GM21515 (cell line): Measurements from ENCODE around the gene CES5A.
A peak's percentile ranks its signal among the peaks of the same experiment; 100 is the strongest.
"Not testable (repeated sequence)": the region's sequence is repeated elsewhere in the genome, so short reads cannot be mapped to it uniquely, and the experiment has no call there.

Source experiments
- ATAC-seq: cut with Tn5 transposase; IDR thresholded peaks from one replicate; pipeline ENCODE4 v1.9.1; 2021; ENCODE audit not compliant: unreplicated experiment

Gene CES5A

DNA sequence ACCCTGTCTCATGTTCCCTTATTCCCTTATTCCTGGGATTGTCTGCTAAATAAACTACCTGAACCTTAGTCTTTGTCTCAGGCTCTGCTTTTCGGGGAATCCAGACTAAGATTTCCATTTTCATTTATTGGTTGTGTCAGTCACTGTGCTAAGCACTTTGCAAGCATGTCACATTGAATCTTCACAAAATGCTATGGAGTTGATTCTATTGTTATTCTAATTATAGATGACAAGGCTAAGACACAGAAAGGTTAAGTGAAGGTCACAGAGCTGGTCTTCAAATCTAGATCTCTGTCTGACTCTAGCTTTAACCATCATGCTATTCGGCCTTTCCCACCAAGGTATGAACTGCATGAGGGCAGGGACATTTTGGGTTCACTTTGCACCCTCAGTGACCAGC, 13.4 kb upstream of the CES5A start:
- no peak for ATAC-seq

DNA sequence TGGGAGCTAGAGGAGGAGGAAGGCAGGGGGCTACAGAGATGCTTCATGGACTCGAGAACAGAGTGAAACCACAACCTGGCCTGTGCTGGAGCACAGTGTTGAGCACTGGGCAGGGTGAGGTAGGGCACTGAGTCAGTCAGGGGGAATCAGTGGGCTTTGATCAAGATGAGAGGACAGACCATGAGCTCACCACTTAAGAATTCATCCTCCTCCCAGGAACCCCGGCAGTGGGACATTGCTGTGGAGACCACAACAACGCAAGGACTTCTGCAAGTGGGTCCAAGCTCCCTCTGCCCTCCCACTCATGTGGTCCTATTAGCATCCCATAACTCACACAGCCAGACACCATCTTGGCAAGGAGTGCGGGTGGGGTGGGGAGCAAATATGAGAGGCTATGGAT, 1.7 kb upstream of the CES5A start:
- no peak for ATAC-seq

DNA sequence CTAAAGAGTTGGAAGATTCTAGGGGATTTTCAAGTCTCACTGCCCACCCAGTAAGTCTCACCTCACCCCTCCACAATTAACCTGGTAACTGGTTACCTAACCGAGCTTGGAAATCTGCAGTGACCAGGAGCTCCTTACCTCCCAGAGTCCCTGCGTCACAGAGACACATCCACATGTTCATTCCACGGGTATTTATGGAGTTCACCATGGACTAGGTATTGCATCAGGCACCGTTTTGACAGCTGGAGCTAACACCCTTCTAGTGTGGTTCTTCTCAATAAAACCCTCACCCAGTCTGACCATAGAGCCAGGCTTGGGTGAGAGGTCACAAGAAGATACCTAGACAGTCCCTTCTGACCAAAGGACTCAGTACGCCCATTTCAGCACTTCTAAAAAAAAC, 2.1 kb downstream of the CES5A start:
- ATAC-seq = no peak

DNA sequence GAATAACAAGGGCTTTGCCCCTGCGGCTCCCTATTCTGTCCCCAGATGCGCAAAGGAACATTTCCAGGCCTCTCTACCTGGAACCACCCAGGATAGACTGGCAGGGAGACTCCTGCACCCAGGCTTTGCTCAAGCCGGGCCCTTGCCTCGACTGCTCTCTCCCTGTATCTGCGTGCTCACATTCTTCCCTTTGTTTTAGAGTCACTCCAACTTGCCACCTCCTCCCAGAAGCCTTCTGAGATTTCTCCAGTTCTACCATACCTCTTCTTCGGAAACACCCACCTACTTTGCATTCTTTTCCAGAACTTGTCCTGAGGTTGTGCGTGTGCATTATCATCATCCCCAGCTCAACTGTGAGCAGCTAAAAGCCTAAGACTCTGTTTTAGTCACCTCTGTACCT, 3.0 kb downstream of the CES5A start:
- ATAC-seq = no peak

DNA sequence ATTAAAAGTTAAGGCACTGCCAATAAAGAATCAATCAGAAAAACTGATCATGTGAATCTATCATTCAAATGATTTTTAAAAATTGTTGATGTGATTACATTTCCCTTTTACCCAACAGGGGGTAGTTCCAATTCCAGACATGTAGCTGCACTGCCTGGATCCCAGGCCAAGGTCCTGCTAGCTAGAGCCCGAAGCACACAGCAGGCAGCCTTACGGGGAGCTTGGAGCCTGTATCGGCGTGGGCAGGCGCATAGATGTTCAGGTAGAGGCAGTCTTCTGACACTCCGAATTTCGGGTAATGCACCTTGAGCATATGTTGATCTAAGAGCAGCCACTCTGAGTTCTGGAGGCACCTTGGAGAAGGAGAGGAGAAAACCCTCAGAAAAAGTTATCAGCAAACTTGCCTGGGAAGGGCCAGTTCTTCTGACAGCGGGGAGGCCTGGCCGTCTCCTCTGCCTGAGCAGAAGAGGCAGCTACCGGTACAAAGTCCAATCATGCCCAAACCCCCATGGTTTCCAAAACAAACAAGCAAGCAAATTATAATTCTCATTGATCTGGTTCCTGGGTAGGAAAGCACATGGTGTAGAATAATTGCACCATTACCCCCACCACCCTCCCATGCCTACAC, 3.6 kb downstream of the CES5A start:
- ATAC-seq = no peak

DNA sequence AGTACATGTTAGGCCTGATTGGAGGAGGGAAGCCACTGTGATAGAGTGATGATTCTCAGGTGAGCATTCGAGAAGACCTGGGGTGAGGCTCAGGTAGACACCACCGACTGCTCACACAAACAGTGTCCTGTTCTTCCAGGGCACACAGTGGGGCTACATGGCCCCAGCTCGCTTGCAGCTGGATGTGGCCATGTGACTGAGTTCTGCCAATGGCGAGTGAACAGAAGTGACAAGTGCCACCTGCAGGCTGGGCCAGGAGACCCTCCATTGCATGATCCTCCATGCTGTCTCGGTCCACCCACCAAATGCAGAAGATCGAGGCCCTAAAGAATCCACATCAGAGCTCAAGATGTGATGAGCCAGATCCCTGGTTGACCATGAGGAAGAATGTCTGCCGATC, 6.2 kb downstream of the CES5A start:
- no peak for ATAC-seq

DNA sequence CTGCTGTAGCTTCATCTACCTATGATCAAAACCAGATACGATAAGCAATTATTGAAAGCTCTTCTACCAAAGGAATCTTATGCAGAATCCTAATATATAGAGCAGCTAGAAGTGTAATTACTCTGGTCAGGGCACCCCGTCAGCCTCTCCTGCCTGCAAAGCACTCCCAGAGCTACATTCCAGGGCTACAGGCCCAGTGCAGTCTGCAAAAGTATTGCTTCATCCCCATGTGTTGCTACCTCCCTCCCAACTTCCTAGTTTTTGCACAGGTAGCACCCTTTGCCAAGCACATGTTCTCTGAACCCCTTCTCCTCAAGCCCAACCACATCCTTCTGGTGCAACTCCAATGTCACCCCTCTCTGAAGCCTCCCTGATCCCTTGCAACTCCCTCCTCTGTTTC, 7.0 kb downstream of the CES5A start:
- no peak for ATAC-seq

DNA sequence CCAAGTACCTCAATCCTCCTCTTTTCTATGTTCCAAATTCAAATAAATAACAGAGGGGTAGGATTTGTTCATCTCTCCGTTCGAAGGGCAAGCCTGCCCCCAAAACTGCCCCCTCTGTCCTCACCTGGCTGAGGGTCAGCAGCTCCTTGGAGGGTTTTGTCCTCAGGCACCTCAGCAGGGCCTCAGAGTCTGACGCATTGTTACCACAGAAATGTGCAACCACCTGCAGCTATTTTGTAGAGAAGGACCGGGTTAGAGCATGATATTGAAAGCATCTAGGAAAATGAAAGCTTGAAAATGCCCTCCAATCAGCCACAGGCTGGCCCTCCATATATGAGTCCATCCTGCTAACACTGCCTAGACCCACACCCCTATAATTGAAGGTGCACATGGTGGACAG, 13.9 kb downstream of the CES5A start:
- ATAC-seq = no peak

DNA sequence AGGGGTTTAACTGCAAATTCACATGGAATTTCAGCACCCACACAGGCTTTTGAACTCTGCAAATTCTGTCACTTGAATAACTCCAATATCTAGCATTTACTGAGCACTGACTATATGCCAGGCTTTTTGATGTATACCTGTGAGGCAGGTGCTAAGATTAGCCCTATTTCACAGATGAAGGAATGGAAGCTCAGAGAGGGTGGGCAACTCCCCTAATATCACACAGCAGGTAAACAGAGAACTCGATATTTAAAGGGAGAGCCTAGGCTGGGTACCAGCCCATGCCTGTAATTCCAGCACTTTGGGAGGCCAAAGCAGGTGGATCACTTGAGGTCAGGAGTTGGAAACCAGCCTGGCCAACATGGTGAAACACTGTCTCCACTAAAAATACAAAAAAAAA, 17.5 kb downstream of the CES5A start:
- ATAC-seq = not testable (repeated sequence)

DNA sequence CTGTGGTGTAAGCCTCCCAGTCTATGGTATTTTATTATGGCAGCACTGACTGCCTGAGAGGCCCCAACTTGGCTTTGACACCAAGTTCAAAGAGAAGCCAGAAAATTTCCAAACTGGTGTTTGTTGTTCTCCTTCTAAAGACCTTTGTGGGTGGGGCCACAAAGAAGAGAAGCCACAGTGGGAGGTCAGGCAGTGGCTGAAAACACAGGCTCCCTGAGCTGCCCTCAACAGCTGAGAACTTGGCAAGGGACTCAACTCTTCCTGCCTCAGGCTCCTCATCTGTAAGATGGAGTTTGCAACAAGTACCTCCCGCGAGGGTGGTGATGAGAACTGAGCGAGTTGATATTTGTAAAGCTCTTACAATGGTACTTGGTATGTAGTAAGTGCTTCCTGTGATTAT, 18.2 kb downstream of the CES5A start:
- ATAC-seq = no peak

DNA sequence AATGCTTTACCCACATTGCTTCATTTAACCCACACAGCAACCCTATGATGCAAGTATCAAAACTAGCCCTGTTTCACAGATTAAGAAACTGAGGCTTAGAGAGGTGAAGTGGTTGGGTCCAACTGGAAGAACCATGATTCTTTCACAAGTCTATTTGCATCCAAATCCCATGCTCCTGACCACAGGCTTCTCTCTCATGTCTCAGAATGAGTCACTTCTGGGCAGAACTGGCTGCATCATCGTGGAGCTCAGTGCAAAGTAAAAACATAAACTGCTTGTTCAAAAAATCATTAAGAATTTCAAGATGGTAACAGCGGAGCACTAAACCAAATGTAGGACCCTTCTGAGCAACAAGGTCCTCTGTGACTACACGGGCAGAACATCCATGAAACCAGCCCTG, 22.1 kb downstream of the CES5A start:
- ATAC-seq = no peak

DNA sequence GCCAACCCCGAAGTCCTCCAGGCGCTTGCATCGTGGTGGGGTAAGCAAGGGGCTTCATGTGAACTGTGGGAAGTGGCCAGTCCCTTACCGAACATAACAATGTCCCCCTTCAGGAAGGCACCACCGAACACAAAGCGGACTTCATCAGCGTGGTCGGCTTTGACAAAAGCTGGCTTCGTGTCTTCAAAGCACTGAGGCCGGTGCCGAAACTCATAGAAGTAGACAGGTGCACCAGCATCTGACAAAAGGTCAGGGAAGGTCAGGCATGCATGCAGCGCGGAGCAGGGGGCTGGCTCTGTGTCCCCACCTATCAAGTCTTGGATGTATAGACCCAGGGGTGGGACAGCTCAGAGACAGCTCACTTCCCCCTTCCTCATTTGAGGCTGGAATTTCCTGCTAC, 25.6 kb downstream of the CES5A start:
- ATAC-seq = no peak

DNA sequence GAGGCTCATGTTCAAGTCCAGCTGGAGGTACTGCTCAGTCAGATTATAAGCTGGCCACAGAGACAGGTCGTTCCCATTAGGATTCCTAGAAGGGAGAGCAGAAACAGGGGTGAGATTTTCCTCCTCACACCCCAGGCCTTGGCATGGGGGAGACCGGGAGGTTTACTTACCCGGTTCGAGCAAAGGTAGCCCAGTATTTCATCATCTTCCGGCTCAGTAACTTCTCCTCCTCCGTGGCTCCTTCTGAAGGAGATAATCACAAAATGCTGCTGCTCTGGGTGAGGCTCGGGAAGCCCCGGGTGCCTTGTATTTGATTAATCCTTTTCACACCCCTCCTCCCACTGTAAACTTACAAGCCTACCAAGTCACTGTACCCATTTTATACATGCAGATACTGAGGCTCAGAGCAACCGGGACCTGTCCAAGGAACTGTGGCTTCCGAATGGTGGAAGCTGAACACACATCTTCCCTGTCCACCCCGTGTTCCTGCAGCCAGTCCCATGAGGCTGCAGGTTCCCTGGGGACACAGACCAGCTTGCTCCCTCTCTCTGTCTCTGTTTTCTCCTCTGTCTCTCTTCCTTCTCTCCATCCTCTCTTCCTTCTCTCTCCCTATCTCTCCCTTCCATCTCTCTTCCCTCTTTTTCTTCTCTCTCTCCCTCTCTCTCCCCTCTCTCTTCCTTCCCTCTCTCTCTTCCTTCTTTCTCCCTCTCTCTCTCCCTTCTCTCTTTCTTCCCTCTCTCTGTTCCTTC, 28.4 kb downstream of the CES5A start:
- ATAC-seq = no peak

DNA sequence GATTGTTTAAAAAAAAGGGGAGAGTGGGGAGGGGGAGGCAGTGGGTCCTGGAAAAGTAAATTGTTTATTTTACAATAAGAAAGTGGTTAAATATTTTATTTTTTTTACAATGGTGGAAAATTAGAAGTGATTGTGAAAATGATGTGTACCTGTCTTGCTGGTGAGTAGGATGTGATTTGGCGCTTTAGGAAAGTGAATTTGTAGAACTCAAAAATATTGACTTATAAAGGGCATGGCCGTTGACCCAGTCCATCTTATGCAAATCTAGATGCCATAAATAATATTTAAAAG, 32.1 kb downstream of the CES5A start:
- no peak for ATAC-seq

DNA sequence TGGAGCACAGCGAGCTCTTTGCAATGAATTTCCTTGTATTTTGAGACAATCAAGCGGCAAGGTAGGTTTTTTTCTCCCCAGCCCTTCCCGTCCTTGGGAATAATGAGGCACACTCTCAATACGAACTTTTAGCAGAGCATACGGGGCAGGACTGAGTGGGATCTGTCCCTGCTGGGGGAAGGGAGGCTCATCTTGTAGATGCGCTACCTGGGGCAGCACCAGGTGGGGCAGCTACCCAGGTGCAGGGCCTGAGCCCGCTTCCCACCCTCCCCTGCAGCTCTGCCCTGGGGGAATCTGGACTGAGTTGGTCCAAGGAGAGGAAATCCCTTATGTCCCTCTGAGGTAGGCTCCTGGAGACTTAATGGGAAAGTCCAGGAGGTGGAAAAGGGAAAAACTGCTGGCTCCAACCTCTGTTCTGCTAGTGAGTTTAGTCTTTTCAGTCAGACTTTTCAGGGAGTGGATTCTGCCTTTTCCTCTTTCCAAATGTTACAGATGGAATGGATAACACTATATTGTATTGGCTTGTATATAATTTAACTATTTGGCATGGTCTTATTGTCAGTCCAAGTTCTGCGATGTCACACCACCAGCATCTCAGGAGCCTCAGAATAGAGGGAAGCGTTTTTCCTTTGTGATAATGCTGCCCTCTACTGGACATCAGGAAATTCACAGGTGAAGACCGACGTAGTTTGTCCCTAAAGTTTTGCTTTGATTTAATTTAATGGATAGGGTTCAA, 32.6 kb downstream of the CES5A start:
- ATAC-seq = no peak

DNA sequence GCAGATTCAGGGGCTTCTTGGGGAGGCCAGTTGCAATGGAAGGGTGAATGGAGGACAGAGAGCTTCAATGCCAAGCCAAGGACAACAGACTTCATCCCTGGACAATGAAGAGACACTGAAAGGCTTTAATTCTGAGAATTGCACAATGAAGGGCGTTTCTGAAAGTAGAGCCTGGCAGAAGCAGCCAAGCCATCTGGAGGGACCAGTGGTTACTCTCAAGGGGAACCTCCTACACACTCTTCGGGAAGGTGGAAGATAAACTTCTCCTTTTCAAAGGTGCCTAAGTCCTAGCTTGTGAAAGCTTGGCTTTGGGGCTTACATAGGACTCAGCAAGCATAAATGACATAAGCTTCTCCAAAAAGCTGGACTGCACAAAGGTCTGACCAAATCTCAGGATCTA, 36.1 kb downstream of the CES5A start:
- no peak for ATAC-seq

DNA sequence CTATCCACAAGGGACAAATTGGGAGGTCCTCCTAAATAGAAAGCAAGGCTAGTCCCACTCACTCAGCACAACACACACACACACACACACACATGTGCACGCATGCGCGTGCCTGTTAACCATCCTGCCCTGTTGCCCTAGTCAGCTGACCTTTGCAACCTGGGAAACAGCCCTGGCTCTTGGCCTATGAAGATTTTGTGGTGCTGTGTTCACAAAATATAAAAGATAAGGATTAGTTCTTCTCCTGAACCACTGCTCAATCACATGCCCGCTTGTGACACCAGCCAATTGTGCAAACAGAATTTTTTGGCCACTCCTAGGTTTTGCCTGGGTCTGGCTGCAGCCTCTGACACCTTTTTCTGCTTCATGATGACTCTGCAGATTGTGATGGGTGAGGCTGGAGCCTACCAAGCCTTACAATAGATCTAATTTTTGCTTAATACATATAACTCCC, 39.0 kb downstream of the CES5A start:
- no peak for ATAC-seq

DNA sequence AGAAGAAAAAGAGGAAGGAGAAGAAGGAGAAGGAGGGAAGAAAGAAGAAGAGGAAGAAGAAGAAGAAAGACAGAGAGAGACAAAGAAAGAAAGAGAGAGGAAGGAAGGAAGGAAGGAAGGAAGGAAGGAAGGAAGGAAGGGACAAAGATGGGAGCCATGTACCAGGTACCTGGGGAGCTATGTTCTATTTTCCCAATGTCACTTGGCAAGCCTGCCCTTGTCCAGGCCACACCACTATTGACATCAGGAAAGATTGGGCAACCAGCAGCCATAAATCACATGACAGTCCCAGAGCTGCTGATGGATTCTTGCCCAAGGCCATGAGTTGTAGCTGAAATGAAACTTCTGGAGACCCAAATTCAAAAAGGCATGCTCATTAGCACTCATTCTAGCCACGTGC, 39.6 kb downstream of the CES5A start:
- ATAC-seq = no peak

DNA sequence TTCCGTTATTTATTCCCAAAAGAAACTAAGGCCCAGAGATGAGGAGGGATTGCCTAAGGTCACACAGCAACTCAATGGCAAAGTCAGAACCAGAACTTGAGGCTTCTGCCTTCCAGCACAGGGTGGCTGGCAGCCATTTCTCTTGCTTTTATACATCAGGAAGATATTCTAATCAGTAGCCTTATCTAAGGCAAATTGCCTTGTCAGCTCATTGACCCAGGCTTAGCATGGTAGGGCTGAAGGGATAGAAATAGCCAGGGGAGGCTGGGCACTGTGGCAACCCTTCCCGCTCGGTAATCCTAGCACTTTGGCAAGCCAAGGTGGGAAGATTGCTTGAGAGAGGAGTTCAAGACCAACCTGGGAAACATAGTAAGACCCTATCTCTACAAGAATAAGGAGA, 40.0 kb downstream of the CES5A start:
- not testable (repeated sequence) for ATAC-seq

DNA sequence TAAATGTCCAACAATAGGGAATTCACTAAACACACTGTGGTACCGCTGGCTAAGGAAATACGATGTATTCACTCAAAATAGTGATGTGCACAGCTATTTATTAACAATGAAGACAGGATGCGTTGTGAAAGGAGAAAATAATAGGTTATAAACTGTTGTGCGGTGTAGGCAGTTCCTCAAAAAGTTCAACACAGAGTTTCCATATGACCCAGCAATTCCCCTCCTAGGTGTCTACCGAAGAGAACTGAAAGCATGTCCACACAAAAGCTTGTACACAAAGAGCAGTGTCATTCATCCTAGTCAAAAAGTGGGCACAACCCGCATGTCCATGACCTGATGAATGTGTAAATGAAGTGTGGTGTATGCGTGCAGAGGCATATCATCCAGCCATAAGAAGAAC, 41.1 kb downstream of the CES5A start:
- ATAC-seq = peak; percentile 72

DNA sequence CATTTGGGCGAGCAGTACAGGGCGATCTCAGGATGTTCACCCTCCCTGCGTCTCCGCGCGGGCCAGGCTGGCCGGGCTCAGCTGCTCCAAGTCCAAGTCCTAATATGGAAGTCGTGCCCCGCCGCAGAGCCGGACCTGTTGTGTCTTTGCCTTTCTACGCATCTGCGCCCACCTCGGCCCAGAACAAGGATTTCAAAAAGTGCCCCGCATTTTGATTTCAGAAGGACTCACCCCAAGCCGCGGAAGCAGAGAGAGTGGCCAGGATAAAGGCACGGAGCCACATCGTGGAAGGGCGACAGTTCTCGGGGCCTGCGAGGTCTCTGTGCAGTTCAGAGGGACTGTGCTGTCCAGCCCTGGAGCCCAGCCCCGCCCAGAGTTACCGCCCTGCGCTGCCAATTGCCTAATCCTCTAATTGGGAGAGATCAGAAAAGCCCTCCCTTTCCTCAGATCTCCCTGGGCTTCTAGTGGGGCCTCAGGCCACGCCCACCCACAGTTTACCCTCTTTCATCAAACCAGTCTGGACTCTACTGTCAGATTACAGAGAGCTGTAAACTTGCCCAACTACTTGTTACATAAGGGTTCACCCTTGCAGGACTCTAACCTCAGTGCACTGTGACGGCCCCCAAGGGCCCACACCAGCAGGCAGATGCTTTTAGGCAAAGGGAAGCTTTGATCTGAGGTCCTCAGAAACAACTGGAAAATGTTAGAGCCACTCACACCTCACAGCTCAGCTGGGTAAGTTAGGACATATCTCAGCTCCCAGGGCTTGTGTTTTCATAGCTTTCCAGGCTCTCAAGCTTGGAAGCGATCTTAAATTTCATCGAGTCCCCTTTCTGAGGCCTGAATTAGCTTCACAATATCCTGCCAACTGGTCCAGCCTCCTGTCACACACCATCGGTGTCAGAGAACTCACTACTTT, 42.1 kb downstream of the CES5A start, which contains the start of gene CES1:
Gene CES1 (minus strand): TSS at position 324 of the 919 bp plus-strand sequence. CDS start 41 bp downstream, at position 283.
- no peak for ATAC-seq
